ENCODE results near the gene ZNF304. TPM values are rescaled to one million over a fixed set of nuclear protein-coding genes. Genes with fewer than 3 reads are reported as not detected.

ZNF304 gene
- total and polyA plus RNA-seq, 2 of the 13 experiments (the other 11 are each of a cell fraction or from before 2014, with no cell fraction given): 3.4 to 8.0 TPM

GRCh38 chr19:57362997-57363687, 12.1 kb downstream of the ZNF304 start, which contains the start of the genes TRAPPC2B and ZNF547 (continued):
- TF ChIP-seq, protein P1, sequence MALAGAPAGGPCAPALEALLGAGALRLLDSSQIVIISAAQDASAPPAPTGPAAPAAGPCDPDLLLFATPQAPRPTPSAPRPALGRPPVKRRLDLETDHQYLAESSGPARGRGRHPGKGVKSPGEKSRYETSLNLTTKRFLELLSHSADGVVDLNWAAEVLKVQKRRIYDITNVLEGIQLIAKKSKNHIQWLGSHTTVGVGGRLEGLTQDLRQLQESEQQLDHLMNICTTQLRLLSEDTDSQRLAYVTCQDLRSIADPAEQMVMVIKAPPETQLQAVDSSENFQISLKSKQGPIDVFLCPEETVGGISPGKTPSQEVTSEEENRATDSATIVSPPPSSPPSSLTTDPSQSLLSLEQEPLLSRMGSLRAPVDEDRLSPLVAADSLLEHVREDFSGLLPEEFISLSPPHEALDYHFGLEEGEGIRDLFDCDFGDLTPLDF (CRISPR knock-in tag; IDR thresholded peaks at IDR 0.05): 0 out of 2 replicates have a peak, but pooled peaks have one; percentile 22
- TF ChIP-seq MXD1 (CRISPR knock-in tag; IDR thresholded peaks at IDR 0.05) (no peak), ZFAT (CRISPR knock-in tag; conservative IDR thresholded peaks at IDR 0.05) (no peak), ZNF883 (CRISPR knock-in tag; IDR thresholded peaks at IDR 0.05; ENCODE audit: not compliant biosample characterization) (peak; percentile 25), KLF12 (CRISPR knock-in tag; IDR thresholded peaks at IDR 0.05; ENCODE audit: borderline replicate concordance) (no peak), ZNF432 (CRISPR knock-in tag; IDR thresholded peaks at IDR 0.05; ENCODE audit: borderline replicate concordance) (no peak), RBM39 (IDR thresholded peaks at IDR 0.05; ENCODE audit: low read depth, low read length, poor library complexity, severe bottlenecking) (no peak), ZSCAN29 (CRISPR knock-in tag; conservative IDR thresholded peaks at IDR 0.05) (0 out of 2 replicates have a peak, but pooled peaks have one; percentile 48), ATF4 (CRISPR knock-in tag; IDR thresholded peaks at IDR 0.05) (peak in 1 of 2 experiments; percentile 78; a peak in 2 of 4 replicates), ZNF33B (CRISPR knock-in tag; IDR thresholded peaks at IDR 0.05) (no peak), ATRX (CRISPR knock-in tag; IDR thresholded peaks at IDR 0.05; ENCODE audit: borderline replicate concordance) (no peak), ATF7 (IDR thresholded peaks at IDR 0.05) (peak; percentile 100), ATF7 (CRISPR knock-in tag; IDR thresholded peaks at IDR 0.05) (peak; percentile 95), ZSCAN9 (CRISPR knock-in tag; IDR thresholded peaks at IDR 0.05; ENCODE audit: borderline replicate concordance) (no peak; the same call in 1 of the 2 replicates), SP5 (CRISPR knock-in tag; IDR thresholded peaks at IDR 0.05; ENCODE audit: borderline replicate concordance, low read depth) (0 out of 2 replicates have a peak, but pooled peaks have one; percentile 11), EHMT2 (IDR thresholded peaks at IDR 0.05; ENCODE audit: borderline replicate concordance, low read depth, low read length) (peak; percentile 33; the same call in 1 of the 2 replicates), MYNN (CRISPR knock-in tag; IDR thresholded peaks at IDR 0.05; ENCODE audit: low read depth) (no peak), ZNF891 (CRISPR knock-in tag; IDR thresholded peaks at IDR 0.05) (no peak; the same call in 1 of the 2 replicates), ZNF512B (CRISPR knock-in tag; IDR thresholded peaks at IDR 0.05; ENCODE audit: borderline replicate concordance) (no peak), SALL2 (CRISPR knock-in tag; IDR thresholded peaks at IDR 0.05) (no peak), TAF1 (CRISPR knock-in tag; IDR thresholded peaks at IDR 0.05) (peak; percentile 64), ARNT (IDR thresholded peaks at IDR 0.05) (no peak), AGO2 (optimal IDR thresholded peaks at IDR 0.05; ENCODE audit: low read depth, low read length) (no peak), GABPB1 (CRISPR knock-in tag; IDR thresholded peaks at IDR 0.05) (peak; percentile 99), ZBTB3 (CRISPR knock-in tag; IDR thresholded peaks at IDR 0.05; ENCODE audit: borderline replicate concordance, low read depth) (no peak), NCOA2 (CRISPR knock-in tag; IDR thresholded peaks at IDR 0.05) (peak; percentile 27; the same call in 1 of the 2 replicates)

Measured in HepG2 (cell line).